SK-N-SH treated with all-trans-retinoic acid at 6 μM for 48 hours (cell line): ENCODE measurements around the gene SCARB2.

Source experiments
- ATAC-seq: fragments of 200-7000 bp; cut with Tn5 transposase; 3 replicates; pipeline ENCODE4 v1.9.1; 2020; ENCODE audit warnings: mild to moderate bottlenecking, moderate library complexity
- ARNTL ChIP-seq: fragments of 450-650 bp; formaldehyde crosslinking; IDR thresholded peaks from 2 replicates; pipeline ENCODE4 v1.5.0; 2020; ENCODE audit warnings: low read depth, mild to moderate bottlenecking, moderate library complexity, borderline replicate concordance
- BACH2 ChIP-seq: fragments of 250-450 bp; sonication (Bioruptor Pico); IDR thresholded peaks from 2 replicates; pipeline ENCODE4 v1.9.0; 2021; ENCODE audit warnings: mild to moderate bottlenecking, borderline replicate concordance
- CREB5 ChIP-seq: fragments of 250-450 bp; sonication (Bioruptor Pico); IDR thresholded peaks from 2 replicates; pipeline ENCODE4 v1.5.1; 2020; ENCODE audit warnings: low read depth, mild to moderate bottlenecking, moderate library complexity
- CSDC2 ChIP-seq: fragments of 250-450 bp; sonication (Bioruptor Pico); IDR thresholded peaks from 2 replicates; pipeline ENCODE4 v1.5.0; 2020; ENCODE audit warnings: mild to moderate bottlenecking, moderate library complexity
- ESRRG ChIP-seq: fragments of 250-450 bp; sonication (Bioruptor Pico); IDR thresholded peaks from 2 replicates; pipeline ENCODE4 v1.6.1; 2021; ENCODE audit warnings: mild to moderate bottlenecking
- GLIS3 ChIP-seq: fragments of 250-450 bp; sonication (Bioruptor Pico); IDR thresholded peaks from 2 replicates; pipeline ENCODE4 v1.5.0; 2020; ENCODE audit warnings: mild to moderate bottlenecking, moderate library complexity
- ISL1 ChIP-seq: fragments of 250-450 bp; sonication (Bioruptor Pico); IDR thresholded peaks from 2 replicates; pipeline ENCODE4 v2.1.2; 2022; ENCODE audit warnings: mild to moderate bottlenecking, moderate library complexity
- OSR1 ChIP-seq: fragments of 250-450 bp; sonication (Bioruptor Pico); IDR thresholded peaks from 2 replicates; pipeline ENCODE4 v1.8.0; 2022; ENCODE audit warnings: moderate library complexity, mild to moderate bottlenecking, inconsistent platforms
- PATZ1 ChIP-seq: fragments of 250-450 bp; sonication (Bioruptor Pico); IDR thresholded peaks from 2 replicates; pipeline ENCODE4 v1.8.0; 2020; ENCODE audit warnings: mild to moderate bottlenecking, moderate library complexity, borderline replicate concordance
- PPARA ChIP-seq: fragments of 250-450 bp; sonication (Bioruptor Pico); IDR thresholded peaks from 2 replicates; pipeline ENCODE4 v1.5.0; 2020; ENCODE audit warnings: mild to moderate bottlenecking, borderline replicate concordance
- RARB ChIP-seq: fragments of 250-450 bp; sonication (Bioruptor Pico); IDR thresholded peaks from 2 replicates; pipeline ENCODE4 v1.8.0; 2021; ENCODE audit warnings: mild to moderate bottlenecking, moderate library complexity
- SNAI2 ChIP-seq: fragments of 250-450 bp; sonication (Bioruptor Pico); IDR thresholded peaks from 2 replicates; pipeline ENCODE4 v1.5.0; 2020; ENCODE audit warnings: mild to moderate bottlenecking, moderate library complexity
- TCF4 ChIP-seq: fragments of 250-450 bp; sonication (Bioruptor Pico); IDR thresholded peaks from 2 replicates; pipeline ENCODE4 v1.8.0; 2021; ENCODE audit warnings: mild to moderate bottlenecking, moderate library complexity, borderline replicate concordance
- TOX ChIP-seq: fragments of 250-450 bp; sonication (Bioruptor Pico); IDR thresholded peaks from 2 replicates; pipeline ENCODE4 v1.8.0; 2021; ENCODE audit warnings: mild to moderate bottlenecking, moderate library complexity, borderline replicate concordance
- ZC3H10 ChIP-seq: fragments of 250-450 bp; sonication (Bioruptor Pico); IDR thresholded peaks from 2 replicates; pipeline ENCODE4 v1.5.1; 2021; ENCODE audit warnings: mild to moderate bottlenecking, moderate library complexity
- ZFP30 ChIP-seq: fragments of 450-650 bp; formaldehyde crosslinking; IDR thresholded peaks from 2 replicates; pipeline ENCODE4 v1.5.0; 2022; ENCODE audit warnings: mild to moderate bottlenecking, moderate library complexity
- ZNF565 ChIP-seq: fragments of 450-650 bp; formaldehyde crosslinking; conservative IDR thresholded peaks from 2 replicates; pipeline ENCODE4 v1.5.0; 2020; ENCODE audit warnings: low read depth, mild to moderate bottlenecking, moderate library complexity
- ZNF70 ChIP-seq: fragments of 450-650 bp; formaldehyde crosslinking; IDR thresholded peaks from 2 replicates; pipeline ENCODE4 v1.5.0; 2020; ENCODE audit warnings: mild to moderate bottlenecking, moderate library complexity
- ZNF8 ChIP-seq: fragments of 450-650 bp; formaldehyde crosslinking; IDR thresholded peaks from 2 replicates; pipeline ENCODE4 v1.5.0; 2020; ENCODE audit warnings: mild to moderate bottlenecking, moderate library complexity
- TF ChIP-seq, protein P1 (sequence below): fragments of 250-450 bp; sonication (Bioruptor Pico); IDR thresholded peaks from 2 replicates; pipeline ENCODE4 v1.8.0; 2021; ENCODE audit warnings: low read depth, mild to moderate bottlenecking, moderate library complexity, borderline replicate concordance
- TF ChIP-seq, protein P2 (sequence below): fragments of 250-450 bp; sonication (Bioruptor Pico); IDR thresholded peaks from 2 replicates; pipeline ENCODE4 v1.5.0; 2020; ENCODE audit warnings: mild to moderate bottlenecking, moderate library complexity

SCARB2 gene

GRCh38 chr4:76197031-76197743 is 16.4 kb downstream of the SCARB2 start:
- no peak for ATAC-seq
- TF ChIP-seq, protein P1, sequence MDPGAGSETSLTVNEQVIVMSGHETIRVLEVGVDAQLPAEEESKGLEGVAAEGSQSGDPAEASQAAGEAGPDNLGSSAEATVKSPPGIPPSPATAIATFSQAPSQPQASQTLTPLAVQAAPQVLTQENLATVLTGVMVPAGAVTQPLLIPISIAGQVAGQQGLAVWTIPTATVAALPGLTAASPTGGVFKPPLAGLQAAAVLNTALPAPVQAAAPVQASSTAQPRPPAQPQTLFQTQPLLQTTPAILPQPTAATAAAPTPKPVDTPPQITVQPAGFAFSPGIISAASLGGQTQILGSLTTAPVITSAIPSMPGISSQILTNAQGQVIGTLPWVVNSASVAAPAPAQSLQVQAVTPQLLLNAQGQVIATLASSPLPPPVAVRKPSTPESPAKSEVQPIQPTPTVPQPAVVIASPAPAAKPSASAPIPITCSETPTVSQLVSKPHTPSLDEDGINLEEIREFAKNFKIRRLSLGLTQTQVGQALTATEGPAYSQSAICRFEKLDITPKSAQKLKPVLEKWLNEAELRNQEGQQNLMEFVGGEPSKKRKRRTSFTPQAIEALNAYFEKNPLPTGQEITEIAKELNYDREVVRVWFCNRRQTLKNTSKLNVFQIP (CRISPR knock-in tag): no peak
- TF ChIP-seq BACH2 (CRISPR knock-in tag) (no peak), TCF4 (CRISPR knock-in tag) (no peak)

GRCh38 chr4:76196376-76196775 is 17.2 kb downstream of the SCARB2 start:
- ATAC-seq: no peak
- TF ChIP-seq ESRRG (CRISPR knock-in tag) (no peak), TCF4 (CRISPR knock-in tag) (no peak), PPARA (CRISPR knock-in tag) (no peak), ARNTL (CRISPR knock-in tag) (no peak), ZNF565 (CRISPR knock-in tag) (no peak), ZNF70 (CRISPR knock-in tag) (no peak), TOX (CRISPR knock-in tag) (no peak), CSDC2 (CRISPR knock-in tag) (no peak), ZC3H10 (CRISPR knock-in tag) (no peak), SNAI2 (CRISPR knock-in tag) (no peak), ZNF8 (no peak), PATZ1 (CRISPR knock-in tag) (no peak), BACH2 (CRISPR knock-in tag) (no peak), ZFP30 (CRISPR knock-in tag) (no peak)
- TF ChIP-seq, protein P2, sequence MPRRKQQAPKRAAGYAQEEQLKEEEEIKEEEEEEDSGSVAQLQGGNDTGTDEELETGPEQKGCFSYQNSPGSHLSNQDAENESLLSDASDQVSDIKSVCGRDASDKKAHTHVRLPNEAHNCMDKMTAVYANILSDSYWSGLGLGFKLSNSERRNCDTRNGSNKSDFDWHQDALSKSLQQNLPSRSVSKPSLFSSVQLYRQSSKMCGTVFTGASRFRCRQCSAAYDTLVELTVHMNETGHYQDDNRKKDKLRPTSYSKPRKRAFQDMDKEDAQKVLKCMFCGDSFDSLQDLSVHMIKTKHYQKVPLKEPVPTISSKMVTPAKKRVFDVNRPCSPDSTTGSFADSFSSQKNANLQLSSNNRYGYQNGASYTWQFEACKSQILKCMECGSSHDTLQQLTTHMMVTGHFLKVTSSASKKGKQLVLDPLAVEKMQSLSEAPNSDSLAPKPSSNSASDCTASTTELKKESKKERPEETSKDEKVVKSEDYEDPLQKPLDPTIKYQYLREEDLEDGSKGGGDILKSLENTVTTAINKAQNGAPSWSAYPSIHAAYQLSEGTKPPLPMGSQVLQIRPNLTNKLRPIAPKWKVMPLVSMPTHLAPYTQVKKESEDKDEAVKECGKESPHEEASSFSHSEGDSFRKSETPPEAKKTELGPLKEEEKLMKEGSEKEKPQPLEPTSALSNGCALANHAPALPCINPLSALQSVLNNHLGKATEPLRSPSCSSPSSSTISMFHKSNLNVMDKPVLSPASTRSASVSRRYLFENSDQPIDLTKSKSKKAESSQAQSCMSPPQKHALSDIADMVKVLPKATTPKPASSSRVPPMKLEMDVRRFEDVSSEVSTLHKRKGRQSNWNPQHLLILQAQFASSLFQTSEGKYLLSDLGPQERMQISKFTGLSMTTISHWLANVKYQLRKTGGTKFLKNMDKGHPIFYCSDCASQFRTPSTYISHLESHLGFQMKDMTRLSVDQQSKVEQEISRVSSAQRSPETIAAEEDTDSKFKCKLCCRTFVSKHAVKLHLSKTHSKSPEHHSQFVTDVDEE (CRISPR knock-in tag): no peak
- TF ChIP-seq, all 23 proteins: peak for 0

DNA sequence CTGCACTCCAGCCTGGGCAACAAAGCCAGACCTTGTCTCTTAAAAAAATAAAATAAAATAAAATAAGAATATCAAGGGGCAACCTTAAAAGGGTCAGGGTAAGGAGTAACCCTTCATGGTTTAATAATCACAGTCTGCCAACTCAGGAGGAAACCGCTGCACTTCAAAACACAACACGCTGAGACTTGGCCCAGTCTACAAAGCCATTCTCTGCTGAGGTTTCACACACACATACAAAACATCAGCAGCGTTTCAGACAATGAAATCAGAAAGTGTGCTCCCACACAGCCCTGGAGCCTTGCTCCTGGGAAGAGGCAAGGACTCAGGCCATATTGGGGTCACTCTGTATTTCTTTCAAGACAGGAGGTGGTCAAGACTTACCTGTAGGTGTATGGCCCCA is 18.3 kb downstream of the SCARB2 start:
- no peak for ATAC-seq
- no peak for TF ChIP-seq ZNF565 (CRISPR knock-in tag)
- TF ChIP-seq CREB5 (CRISPR knock-in tag): no peak
- TF ChIP-seq ZNF8: no peak
- no peak for TF ChIP-seq SNAI2 (CRISPR knock-in tag)
- no peak for TF ChIP-seq ZC3H10 (CRISPR knock-in tag)
- no peak for TF ChIP-seq TCF4 (CRISPR knock-in tag)
- TF ChIP-seq BACH2 (CRISPR knock-in tag): no peak
- no peak for TF ChIP-seq GLIS3 (CRISPR knock-in tag)
- TF ChIP-seq TOX (CRISPR knock-in tag): no peak
- TF ChIP-seq PPARA (CRISPR knock-in tag): no peak
- no peak for TF ChIP-seq CSDC2 (CRISPR knock-in tag)
- TF ChIP-seq, protein P1 (CRISPR knock-in tag): no peak
- TF ChIP-seq RARB (CRISPR knock-in tag): no peak
- TF ChIP-seq, protein P2 (CRISPR knock-in tag): no peak
- TF ChIP-seq OSR1 (CRISPR knock-in tag): no peak
- no peak for TF ChIP-seq PATZ1 (CRISPR knock-in tag)
- TF ChIP-seq ZFP30 (CRISPR knock-in tag): no peak
- TF ChIP-seq ISL1 (CRISPR knock-in tag): no peak
- no peak for TF ChIP-seq ZNF70 (CRISPR knock-in tag)
- TF ChIP-seq ESRRG (CRISPR knock-in tag): no peak
